ENCODE data around the gene NCDN.

Gene NCDN

DNA sequence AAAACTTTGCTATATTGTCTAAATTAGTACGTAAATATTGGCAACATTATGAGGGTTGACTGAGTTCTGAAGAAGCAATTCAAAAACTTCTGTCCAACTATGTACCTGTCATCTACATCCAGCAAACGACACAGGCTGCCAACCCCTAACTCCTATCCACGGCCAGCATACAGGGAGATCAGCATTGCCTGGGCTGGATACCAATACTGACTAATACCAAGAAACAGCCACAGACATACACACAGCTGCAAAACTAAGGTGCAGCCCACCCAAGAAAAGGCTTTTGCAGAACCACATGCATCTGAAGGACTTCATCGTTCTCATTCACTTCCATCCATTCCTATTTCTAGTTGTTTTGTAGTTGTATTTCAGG, 2.4 kb upstream of the NCDN start:
- DNase-seq (ENCODE audit: low read depth, low spot score): no peak

DNA sequence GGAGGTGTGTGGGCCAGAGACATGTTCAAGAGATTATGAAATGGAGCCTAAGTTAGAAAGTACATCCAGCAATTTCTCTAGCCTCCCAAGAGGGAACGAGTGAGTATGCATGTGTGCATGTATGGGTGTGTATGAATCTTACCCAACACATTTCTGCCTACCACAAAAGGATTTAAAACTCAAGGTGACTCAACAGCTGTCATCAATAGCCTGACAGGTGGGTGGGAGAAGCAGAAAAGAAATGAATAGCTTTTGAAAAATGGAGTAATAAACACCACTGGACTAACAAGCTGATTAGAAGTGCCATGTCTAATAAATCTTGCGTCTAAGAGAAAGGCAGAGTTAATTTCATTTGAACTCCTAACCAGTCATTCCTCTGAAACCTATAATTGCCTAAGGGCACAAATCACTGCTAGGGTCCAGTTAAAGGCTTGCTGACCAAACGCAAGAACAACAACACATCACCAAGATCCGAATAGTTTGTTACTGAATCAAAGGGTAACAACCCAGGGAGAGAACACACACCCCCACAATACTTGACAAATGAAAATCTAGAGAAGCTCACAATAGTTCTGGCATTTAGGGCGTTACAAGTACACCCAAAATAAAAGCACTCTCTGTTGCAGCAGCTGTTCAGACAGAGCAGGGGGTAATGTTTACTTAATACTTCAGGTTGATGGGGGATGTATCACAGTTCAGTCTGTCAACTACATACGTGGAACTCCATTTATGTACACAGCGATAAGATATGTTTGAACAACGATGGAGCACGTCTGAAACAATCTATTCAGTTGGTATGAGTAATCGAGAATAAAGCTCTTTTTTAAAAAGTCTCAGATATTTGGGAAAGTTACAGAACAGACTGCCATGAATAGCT, 1.8 kb upstream of the NCDN start:
- DNase-seq (ENCODE audit: low read depth, low spot score): no peak

DNA sequence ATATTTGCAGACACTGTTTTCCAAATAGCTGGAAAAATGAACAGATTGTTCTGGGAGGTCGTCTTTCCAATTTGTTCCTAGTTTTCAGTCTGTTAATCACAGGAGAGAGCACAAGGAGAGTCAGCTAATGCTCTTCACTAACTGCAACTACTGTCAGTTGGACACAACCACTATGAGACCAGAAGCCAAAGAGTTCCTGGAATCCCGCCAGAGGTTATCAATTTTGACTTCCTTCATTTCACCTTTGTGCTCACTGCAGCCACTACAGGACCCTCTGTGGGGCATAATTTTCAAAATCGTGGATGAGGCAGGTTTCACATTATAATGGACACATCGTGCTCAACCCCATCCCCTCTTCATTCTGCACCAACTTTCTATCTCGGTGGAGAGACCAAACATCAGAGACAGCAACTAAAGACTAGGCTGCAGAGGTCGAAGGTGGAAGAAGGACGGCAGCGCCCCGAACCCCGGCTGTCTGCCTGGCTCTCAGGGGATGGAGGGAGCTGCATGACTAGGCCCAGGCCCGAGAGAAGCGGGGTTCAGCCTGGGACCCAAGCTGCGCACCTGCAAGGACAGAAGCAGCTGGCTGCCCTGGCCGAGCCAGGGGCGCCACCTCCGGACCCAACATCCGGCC, 998 bp upstream of the NCDN start:
- DNase-seq (ENCODE audit: low read depth, low spot score): no peak

DNA sequence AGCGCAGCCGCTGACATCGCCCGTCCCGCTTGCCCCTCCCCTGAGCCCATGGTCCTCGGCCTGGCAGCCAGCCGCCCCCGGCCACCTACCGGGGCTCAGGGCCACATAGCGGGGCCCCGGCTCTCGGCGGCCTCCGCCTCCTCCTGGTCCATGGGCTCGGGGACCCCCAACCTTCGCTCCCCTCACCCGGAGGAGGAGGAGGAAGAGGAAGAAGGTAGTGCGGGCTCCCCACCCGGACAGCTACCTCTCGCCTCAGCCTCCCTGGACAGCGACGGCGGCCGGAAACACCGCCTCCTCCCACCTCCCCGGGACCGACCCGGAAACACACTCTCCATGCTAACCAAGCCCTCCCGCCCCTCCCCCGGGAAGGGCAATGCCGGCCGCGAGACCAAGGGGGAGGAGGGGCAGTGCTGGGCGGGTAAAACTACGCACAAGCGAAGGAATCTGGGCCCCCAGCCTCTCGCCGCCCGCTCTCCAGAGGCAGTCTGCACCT, 435 bp upstream of the NCDN start, which contains the start of gene KIAA0319L:
Gene KIAA0319L (minus strand): TSS at position 286 of the 493 bp plus-strand sequence. CDS start 2,912 bp downstream, outside the sequence.
- no peak for DNase-seq (ENCODE audit: low read depth, low spot score)

DNA sequence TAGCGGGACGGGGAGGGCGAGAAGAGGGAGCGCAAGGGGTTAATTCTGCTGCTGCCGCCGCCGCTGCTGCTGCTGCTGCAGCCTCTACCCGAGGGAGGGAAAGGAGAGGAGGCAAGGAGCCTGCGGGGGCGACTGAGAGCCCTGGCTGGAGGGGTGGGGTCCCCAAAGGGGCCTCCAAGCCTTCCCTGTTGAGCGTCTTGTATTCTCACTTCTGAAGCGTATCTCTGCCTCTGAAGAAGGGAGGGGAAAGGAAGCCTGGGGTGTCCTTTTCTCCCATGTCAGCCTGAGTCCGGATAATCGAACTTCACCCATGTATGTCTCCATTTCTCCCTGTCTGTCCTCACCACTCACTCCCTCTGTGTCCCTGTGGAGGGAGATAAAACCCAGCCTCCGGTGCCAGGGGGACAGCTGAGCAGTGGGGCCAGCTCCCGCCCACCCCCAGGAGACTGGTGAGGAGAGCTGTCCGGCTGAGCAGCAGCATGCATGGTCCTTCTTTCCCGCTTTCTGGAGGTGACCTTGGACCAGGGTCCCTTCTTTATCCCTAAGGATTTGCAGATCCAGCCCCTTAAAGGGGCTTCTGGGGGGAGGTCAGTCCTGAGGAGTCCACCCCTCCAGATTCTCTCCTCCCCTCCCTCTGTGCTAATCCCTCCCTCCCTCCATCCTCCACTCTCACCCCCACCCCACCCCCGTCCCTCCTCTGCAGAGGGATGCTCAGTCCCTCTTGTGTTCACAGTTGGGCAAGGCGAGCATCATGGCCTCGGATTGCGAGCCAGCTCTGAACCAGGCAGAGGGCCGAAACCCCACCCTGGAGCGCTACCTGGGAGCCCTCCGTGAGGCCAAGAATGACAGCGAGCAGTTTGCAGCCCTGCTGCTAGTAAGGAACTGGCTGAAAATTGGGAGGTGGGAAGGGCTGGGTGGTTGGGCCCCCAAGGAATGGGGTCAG, 1.0 kb downstream of the NCDN start:
- DNase-seq (ENCODE audit: low read depth, low spot score): no peak

DNA sequence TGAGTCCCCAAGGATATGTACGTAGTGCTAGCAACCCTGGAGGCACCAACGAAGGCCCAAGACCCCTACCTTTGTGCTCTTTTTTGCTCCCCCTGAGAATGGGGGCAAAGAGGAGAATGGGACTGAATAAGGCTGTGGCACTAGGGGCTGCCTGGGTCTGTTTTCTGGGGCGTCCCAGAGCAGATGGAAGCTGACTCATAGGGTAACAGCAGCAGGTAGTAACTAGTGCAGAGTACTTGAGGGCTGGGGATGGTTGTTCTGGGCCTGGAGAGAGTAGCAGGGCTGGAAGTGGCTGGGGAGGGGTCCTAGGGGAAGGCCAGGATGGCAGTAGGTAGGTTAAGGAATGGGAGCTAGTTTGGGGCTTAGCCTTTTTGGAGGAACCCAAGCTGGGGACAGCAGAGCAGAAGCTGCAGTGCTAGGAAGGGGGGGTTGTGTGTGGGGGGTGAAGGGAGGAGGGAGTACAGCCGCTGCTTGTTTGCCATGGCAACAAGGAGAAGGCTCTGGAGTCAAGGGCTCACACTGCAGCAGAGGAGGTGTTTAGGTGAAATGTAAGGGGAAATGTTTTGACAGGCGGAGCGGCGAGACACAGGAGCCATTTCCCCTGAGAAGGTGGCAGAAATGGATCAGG, 1.8 kb downstream of the NCDN start:
- no peak for DNase-seq (ENCODE audit: low read depth, low spot score)

DNA sequence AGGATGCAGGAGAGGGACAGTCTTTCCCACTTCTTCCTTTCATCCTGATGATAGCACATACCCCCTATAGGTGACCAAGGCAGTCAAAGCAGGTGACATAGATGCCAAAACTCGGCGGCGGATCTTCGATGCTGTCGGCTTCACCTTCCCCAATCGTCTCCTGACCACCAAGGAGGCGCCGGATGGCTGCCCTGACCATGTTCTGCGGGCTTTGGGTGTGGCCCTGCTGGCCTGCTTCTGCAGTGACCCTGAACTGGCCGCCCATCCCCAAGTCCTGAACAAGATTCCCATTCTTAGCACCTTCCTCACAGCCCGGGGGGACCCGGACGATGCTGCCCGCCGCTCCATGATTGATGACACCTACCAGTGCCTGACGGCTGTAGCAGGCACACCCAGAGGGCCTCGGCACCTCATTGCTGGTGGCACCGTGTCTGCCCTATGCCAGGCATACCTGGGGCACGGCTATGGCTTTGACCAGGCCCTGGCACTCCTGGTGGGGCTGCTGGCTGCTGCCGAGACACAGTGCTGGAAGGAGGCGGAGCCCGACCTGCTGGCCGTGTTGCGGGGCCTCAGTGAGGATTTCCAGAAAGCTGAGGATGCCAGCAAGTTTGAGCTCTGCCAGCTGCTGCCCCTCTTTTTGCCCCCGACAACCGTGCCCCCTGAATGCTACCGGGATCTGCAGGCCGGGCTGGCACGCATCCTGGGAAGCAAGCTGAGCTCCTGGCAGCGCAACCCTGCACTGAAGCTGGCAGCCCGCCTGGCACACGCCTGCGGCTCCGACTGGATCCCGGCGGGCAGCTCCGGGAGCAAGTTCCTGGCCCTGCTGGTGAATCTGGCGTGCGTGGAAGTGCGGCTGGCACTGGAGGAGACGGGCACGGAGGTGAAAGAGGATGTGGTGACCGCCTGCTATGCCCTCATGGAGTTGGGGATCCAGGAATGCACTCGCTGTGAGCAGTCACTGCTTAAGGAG, 2.9 kb downstream of the NCDN start:
- DNase-seq (ENCODE audit: low read depth, low spot score): no peak

DNA sequence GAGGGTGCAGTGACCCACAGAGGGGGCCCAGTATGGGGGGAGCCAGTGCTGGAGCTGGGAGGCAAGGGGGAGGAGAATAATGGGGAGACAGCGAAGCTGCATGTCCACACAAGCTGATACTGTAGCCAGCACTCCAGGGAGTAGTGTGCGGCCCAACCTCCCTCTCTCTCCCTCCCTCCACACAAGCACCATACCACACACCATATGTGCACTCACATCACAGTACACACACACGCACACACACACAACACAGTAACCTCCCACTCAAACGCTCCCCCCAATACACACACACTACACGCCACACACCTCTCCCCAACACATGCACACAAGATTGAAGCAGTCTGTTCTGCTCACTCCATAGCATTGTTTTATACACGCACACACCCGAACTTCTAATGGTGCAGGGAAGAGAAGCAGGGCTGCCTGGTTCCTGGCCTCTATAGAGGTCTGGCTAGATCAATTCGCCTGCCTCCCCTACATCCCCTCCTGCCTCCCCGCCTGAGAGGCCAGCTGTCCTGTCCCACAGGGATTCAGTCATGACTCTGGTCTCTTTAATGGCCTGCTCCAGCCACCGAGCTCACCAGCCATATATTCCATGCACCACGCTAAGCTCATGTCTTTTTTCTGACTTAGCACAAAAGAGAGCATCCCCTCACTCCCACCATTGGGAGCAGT, 3.8 kb downstream of the NCDN start:
- DNase-seq (ENCODE audit: low read depth, low spot score): no peak

DNA sequence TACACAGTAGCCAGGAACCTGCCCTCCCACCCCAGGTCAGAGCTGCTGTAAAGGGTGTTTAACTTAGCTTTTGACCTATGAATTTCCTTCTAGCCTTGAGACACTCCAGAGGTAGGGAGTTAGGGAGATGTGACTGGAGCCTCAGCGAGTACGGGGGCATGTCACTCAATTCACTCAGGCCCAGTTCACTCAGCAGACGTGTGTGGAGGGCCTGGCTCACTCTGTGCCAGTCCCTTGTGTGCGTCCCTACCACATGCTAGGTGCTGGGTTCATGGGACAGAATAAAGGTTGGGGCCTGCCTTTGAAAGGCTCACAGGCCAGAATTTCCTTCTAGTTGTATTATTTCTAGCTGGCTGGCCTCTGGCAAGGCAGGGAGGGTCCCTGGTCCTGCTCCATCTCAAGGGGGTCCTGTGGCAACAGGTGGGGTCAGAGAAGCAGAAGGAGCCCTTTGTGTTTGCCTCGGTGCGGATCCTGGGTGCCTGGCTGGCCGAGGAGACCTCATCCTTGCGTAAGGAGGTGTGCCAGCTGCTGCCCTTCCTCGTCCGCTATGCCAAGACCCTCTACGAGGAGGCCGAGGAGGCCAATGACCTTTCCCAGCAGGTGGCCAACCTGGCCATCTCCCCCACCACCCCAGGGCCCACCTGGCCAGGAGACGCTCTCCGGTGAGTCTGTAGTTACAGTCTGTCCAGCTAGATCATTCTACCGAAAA, 4.5 kb downstream of the NCDN start:
- no peak for DNase-seq (ENCODE audit: low read depth, low spot score)

DNA sequence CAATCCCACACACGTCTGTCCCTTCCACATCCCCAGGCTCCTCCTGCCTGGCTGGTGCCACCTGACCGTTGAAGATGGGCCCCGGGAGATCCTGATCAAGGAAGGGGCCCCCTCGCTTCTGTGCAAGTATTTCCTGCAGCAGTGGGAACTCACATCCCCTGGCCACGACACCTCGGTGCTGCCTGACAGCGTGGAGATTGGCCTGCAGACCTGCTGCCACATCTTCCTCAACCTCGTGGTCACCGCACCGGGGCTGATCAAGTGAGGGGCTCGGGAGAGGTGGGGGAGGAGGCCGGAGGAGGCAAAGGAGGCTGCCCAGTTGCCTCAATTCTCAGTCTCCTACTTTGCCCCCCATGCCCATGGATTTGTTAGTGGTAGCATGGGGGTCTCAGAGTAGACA, 5.6 kb downstream of the NCDN start:
- no peak for DNase-seq (ENCODE audit: low read depth, low spot score)

DNA sequence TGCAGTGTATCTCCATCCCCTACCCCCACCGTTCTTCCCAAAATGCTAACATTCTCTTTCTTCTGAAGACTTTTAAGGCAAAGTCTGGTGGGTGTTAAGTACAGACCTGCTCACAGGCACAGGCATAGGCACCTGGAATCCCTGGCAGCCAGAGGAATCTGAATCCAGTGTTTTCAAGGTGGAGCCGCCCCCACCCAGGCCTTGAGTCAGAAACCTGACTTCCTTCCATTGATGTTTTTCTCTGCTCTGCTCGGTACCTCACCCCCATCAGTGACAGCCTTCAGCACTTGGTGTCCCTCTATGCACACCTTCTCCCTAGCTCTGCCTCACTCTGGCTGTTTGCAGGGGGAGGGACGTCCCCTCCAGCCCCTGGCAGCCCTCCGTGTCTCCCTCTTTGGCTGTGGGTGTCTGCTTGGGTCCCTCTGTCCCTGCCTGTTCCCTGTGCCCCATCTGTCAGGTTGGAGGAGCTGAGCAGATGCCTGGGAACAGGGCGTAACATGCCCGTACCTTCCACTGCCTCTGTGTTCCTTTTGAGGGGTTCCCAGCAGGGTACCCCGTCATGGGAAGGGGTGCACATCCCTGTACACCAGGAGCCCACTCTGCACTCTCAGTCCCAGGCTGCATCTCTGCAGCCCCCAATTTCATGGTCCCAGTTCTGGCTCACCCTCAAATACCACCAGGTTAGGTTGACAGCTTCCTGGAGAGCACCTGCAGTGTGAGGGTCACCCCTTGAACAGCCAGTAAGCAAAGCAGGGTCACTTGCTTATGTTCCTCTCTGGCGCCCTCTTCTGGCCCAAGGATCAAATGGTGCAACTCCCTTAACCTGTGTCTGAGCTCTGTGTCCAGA, 6.7 kb downstream of the NCDN start:
- no peak for DNase-seq (ENCODE audit: low read depth, low spot score)

DNA sequence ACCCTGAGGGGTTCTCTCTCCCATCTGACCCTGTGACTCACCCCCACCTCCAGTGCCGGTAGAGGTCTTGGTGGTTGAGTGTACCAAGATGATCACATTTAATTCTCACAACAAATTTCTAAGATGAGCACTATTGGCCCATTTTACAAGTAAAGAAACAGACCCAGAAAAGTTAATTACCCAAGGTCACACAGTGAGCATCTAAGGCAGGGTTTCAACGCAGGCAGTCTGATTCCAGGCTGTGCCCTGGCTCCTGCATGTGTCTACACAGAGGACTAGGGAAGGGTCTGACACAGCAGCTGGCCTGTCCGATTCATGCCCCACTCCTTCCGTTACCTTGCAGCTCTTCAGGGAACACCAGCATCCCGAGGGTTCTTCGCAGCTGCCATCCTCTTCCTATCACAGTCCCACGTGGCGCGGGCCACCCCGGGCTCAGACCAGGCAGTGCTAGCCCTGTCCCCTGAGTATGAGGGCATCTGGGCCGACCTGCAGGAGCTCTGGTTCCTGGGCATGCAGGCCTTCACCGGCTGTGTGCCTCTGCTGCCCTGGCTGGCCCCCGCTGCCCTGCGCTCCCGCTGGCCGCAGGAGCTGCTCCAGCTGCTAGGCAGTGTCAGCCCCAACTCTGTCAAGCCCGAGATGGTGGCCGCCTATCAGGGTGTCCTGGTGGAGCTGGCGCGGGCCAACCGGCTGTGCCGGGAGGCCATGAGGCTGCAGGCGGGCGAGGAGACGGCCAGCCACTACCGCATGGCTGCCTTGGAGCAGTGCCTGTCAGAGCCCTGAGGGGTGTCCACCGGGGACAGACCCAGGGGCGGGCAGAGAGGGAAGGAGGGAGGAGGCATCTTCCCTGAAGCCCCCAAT, 7.5 kb downstream of the NCDN start:
- no peak for DNase-seq (ENCODE audit: low read depth, low spot score)

DNA sequence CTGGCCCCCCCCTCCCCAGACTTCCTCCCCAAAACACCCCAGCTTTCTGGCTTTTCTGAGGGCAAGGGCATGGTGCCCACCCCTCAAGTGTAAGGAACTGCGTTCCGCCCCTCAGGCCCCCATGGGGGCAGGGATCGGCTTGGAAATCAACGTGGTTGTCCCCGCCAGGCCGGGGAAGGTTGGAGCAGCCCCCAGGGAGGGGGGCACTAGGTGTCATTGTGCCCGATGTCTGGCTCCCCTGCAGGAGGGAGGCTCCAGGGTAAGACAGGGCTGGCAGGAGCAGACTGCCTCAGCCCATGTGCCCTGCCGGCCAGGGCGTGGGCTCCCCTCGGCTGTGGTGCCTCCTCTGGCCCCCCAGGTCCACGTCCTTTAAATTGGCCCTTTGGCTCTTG, 8.1 kb downstream of the NCDN start:
- no peak for DNase-seq (ENCODE audit: low read depth, low spot score)

DNA sequence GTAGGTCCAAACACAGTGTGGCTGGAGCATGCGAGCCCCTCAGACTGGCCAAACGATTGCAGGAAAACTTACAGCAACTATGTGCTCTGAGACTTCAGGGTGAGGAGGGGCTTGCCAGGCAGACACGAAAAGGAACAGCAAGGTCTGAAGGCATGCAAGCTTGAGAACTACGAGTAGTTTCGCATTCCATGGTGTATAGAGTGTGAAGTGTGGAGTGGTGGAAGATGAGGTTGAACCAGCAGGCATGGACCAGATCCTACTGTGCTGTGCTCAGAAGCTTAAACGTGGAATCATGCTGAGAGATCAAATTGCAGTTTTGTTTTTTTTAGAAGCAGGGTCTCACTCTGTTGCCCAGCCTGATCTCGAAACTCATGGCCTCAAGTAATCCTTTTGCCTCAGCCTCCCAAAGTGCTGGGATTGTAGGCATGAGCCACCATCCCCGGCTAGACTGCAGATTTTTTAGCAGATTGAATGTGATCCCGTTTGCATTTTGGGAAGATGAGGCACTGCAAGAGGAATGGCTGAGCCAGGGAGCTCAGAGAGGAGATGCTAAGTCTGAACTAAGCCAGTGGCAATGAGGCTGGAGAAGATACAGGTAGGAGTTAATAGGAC, 10.5 kb downstream of the NCDN start:
- DNase-seq (ENCODE audit: low read depth, low spot score): no peak

DNA sequence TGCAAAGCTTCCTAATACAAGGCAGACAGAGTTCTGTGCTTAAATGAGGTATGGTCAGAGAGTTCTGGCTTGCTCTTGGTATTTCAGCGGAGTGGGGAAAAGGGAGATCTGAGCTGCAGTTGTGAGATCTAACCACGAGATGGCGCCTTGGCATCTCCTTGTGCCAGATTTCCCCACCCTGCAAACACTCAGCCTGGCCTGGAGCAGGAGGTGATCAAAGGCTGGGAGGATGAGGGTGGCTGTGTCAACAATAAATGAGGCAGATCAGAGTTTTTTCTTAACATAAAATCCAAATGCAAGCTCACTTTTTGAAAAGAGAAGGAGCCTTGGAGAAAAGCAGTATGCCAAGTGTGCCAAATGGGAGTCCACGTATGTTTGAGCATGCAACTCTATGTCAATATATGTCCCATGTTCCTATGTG, 11.4 kb downstream of the NCDN start:
- no peak for DNase-seq (ENCODE audit: low read depth, low spot score)

DNA sequence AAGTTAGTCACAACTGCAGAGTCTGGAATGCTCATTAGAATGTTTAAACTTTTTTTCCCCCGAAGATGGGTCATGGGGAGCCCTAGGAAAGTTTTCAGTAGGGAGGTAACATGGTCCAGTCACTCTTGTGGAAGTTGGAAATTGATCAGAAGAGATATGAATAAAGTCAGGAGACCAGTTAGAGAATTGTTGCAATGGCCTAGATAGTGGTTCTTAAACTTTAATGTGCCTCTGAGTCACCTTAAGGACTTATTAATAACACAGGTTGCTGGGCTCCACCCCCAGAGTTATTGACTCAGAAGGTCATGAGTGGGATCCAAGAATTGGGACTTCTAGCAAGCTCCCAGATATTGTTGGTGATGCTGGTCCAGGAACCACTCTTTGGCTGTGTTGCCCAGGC, 12.3 kb downstream of the NCDN start:
- DNase-seq (ENCODE audit: low read depth, low spot score): no peak

Measured in iPS DF 19.7 (cell line).